H9 (cell line): ENCODE results near the gene PTTG2. TPM values are rescaled to one million over a fixed set of nuclear protein-coding genes. Genes with fewer than 3 reads are reported as not detected.
A peak's percentile ranks its signal among the peaks of the same experiment; 100 is the strongest.

ENCODE experiments used
- DNase-seq: peaks from one replicate; pipeline ENCODE4 v3.0.0-alpha.2; 2017
- H2AFZ ChIP-seq: one replicate; pipeline ENCODE4 v1.6.1; 2013; ENCODE audit warnings: mild to moderate bottlenecking, low read length, control low read depth, moderate library complexity
- H2AK5ac ChIP-seq: 2 replicates; pipeline ENCODE4 v1.6.1; 2013; ENCODE audit warnings: low read length, control low read depth, mixed read lengths; ENCODE audit not compliant: insufficient read length
- H2BK120ac ChIP-seq: one replicate; pipeline ENCODE4 v1.6.1; 2013; ENCODE audit warnings: low read depth, mild to moderate bottlenecking, low read length, control low read depth, inconsistent platforms; ENCODE audit not compliant: poor library complexity, severe bottlenecking
- H2BK12ac ChIP-seq: 2 replicates; pipeline ENCODE4 v1.6.1; 2013; ENCODE audit warnings: low read length, control low read depth, mixed read lengths, low read depth; ENCODE audit not compliant: insufficient read length
- H2BK15ac ChIP-seq: 2 replicates; pipeline ENCODE4 v1.6.1; 2013; ENCODE audit warnings: low read depth, low read length, control low read depth
- H2BK20ac ChIP-seq: one replicate; pipeline ENCODE4 v1.6.1; 2013; ENCODE audit warnings: low read depth, mild to moderate bottlenecking, low read length, control low read depth, inconsistent platforms; ENCODE audit not compliant: poor library complexity, severe bottlenecking
- H2BK5ac ChIP-seq: 2 replicates; pipeline ENCODE4 v1.6.1; 2013; ENCODE audit warnings: low read length, control low read depth, mixed read lengths; ENCODE audit not compliant: insufficient read length
- H3K14ac ChIP-seq: 2 replicates; pipeline ENCODE4 v1.6.1; 2013; ENCODE audit warnings: low read length, control low read depth; ENCODE audit not compliant: insufficient read depth
- H3K18ac ChIP-seq: 2 replicates; pipeline ENCODE4 v1.6.1; 2013; ENCODE audit warnings: low read depth, mild to moderate bottlenecking, mixed read lengths, low read length, control low read depth; ENCODE audit not compliant: insufficient read length
- H3K23ac ChIP-seq: 2 replicates; pipeline ENCODE4 v1.6.1; 2013; ENCODE audit warnings: low read length, control low read depth, mixed read lengths, low read depth; ENCODE audit not compliant: insufficient read length
- H3K23me2 ChIP-seq: 2 replicates; pipeline ENCODE4 v1.6.1; 2013; ENCODE audit warnings: low read depth, mild to moderate bottlenecking, mixed read lengths, low read length, control low read depth; ENCODE audit not compliant: insufficient read length, poor library complexity, severe bottlenecking
- H3K27ac ChIP-seq: 2 replicates; pipeline ENCODE4 v1.5.1; 2013; ENCODE audit warnings: low read length, control low read depth, mixed read lengths, low read depth; ENCODE audit not compliant: insufficient read length
- H3K27me3 ChIP-seq: 2 replicates; pipeline ENCODE4 v1.6.1; 2013; ENCODE audit warnings: low read length, control low read depth, inconsistent platforms; ENCODE audit not compliant: insufficient read depth
- H3K4ac ChIP-seq: 2 replicates; pipeline ENCODE4 v1.6.1; 2013; ENCODE audit warnings: low read depth, mild to moderate bottlenecking, control low read depth, inconsistent platforms, low read length, moderate library complexity
- H3K4me1 ChIP-seq: 2 replicates; pipeline ENCODE4 v1.6.1; 2013; ENCODE audit warnings: low read length, control low read depth, inconsistent platforms; ENCODE audit not compliant: insufficient read depth
- H3K4me2 ChIP-seq: 2 replicates; pipeline ENCODE4 v1.6.1; 2013; ENCODE audit warnings: low read length, control low read depth, mixed read lengths; ENCODE audit not compliant: insufficient read length, insufficient read depth
- H3K56ac ChIP-seq: 2 replicates; pipeline ENCODE4 v1.6.1; 2013; ENCODE audit warnings: low read depth, mild to moderate bottlenecking, mixed read lengths, low read length, control low read depth; ENCODE audit not compliant: insufficient read length
- H3K79me1 ChIP-seq: 2 replicates; pipeline ENCODE4 v1.6.1; 2013; ENCODE audit warnings: low read depth, mild to moderate bottlenecking, moderate library complexity, low read length, control low read depth, inconsistent platforms; ENCODE audit not compliant: insufficient read depth, poor library complexity, severe bottlenecking
- H3K79me2 ChIP-seq: 2 replicates; pipeline ENCODE4 v1.6.1; 2013; ENCODE audit warnings: low read length, control low read depth, inconsistent platforms; ENCODE audit not compliant: insufficient read depth
- H3K9ac ChIP-seq: 2 replicates; pipeline ENCODE4 v1.6.1; 2013; ENCODE audit warnings: low read length, control low read depth, mixed read lengths; ENCODE audit not compliant: insufficient read length; ENCODE audit errors: extremely low read depth
- H3K9me3 ChIP-seq: one replicate; pipeline ENCODE4 v1.6.1; 2013; ENCODE audit warnings: low read depth, low read length, inconsistent platforms; ENCODE audit not compliant: control insufficient read depth
- H3T11ph ChIP-seq: one replicate; pipeline ENCODE4 v1.6.1; 2013; ENCODE audit warnings: mild to moderate bottlenecking, low read length, control low read depth, inconsistent platforms
- H4K20me1 ChIP-seq: one replicate; pipeline ENCODE4 v1.6.1; 2013; ENCODE audit not compliant: control insufficient read depth, insufficient read length, insufficient read depth
- H4K5ac ChIP-seq: 2 replicates; pipeline ENCODE4 v1.6.1; 2013; ENCODE audit warnings: low read depth, mild to moderate bottlenecking, mixed read lengths, low read length, control low read depth; ENCODE audit not compliant: insufficient read length
- H4K8ac ChIP-seq: replicated peaks from 2 replicates; pipeline ENCODE4 v1.6.1; 2013; ENCODE audit warnings: low read length, control low read depth, mixed read lengths, low read depth; ENCODE audit not compliant: insufficient read length
- H4K91ac ChIP-seq: 2 replicates; pipeline ENCODE4 v1.6.1; 2013; ENCODE audit warnings: low read depth, mild to moderate bottlenecking, moderate library complexity, mixed read lengths, low read length, control low read depth; ENCODE audit not compliant: insufficient read length
- H3K27ac Mint-ChIP-seq, 3 experiments: 2 replicates in 2 of 3; 3 replicates in 1 of 3; pipeline ENCODE4 v1.8.0; 2020 to 2021; ENCODE audit warnings: mixed read lengths in 3 of 3, mild to moderate bottlenecking in 1 of 3, moderate library complexity in 1 of 3
- H3K27me3 Mint-ChIP-seq: 2 replicates; pipeline ENCODE4 v1.8.0; 2021; ENCODE audit warnings: low read depth, mild to moderate bottlenecking, moderate library complexity, mixed read lengths
- H3K36me3 Mint-ChIP-seq, 3 experiments: 2 replicates in 2 of 3; 3 replicates in 1 of 3; pipeline ENCODE4 v1.8.0; 2020 to 2021; ENCODE audit warnings: low read depth in 3 of 3, mixed read lengths in 3 of 3; ENCODE audit not compliant: insufficient read depth in 1 of 3
- H3K4me1 Mint-ChIP-seq, 2 experiments: 2 replicates each; pipeline ENCODE4 v1.8.0; 2020; ENCODE audit warnings: mixed read lengths in 2 of 2
- H3K4me3 Mint-ChIP-seq, 2 experiments: 2 replicates in 1 of 2; 3 replicates in 1 of 2; pipeline ENCODE4 v1.8.0; 2020 to 2021; ENCODE audit warnings: mild to moderate bottlenecking in 2 of 2, mixed read lengths in 2 of 2, moderate library complexity in 1 of 2
- H3K9me3 Mint-ChIP-seq, 2 experiments: 2 replicates in 1 of 2; 3 replicates in 1 of 2; pipeline ENCODE4 v1.8.0; 2020; ENCODE audit warnings: mild to moderate bottlenecking in 2 of 2, mixed read lengths in 2 of 2, moderate library complexity in 1 of 2
- CTCF ChIP-seq: fragments of 200-600 bp; sonication (generic); conservative IDR thresholded peaks from 3 replicates; pipeline ENCODE4 v1.8.0; 2021; ENCODE audit warnings: antibody characterized with exemption, mild to moderate bottlenecking
- whole genome bisulfite sequencing: extraction: QIAGEN DNeasy Blood & Tissue Kit; methylation state at CpG from one replicate; pipeline ENCODE4 v1.1.7; 2013; ENCODE audit warnings: missing lambda C conversion rate, low lambda C conversion rate, mixed read lengths; ENCODE audit not compliant: insufficient read length; ENCODE audit errors: extremely low coverage; 5-methylcytosine and 5-hydroxymethylcytosine counted together
- total RNA-seq: library from RNA; stranded (reverse); gene quantifications from 2 replicates; pipeline ENCODE4 v1.2.1, GENCODE V29; 2021

The PTTG2 gene
- total RNA-seq, 1 experiment from 2014 or later: not detected

- Histone ChIP-seq H3K27me3 (no peaks in the 10 kb centered on the region), H3K56ac (no peak overlapping the region), H3K9me3 (no peaks in the 10 kb centered on the region), H2BK120ac (no peak overlapping the region), H2BK20ac (no peak overlapping the region), H3K23ac (no peak overlapping the region), H4K91ac (no peak overlapping the region), H3K23me2 (no peaks in the 10 kb centered on the region), H4K20me1 (no peaks in the 10 kb centered on the region), H4K8ac (no peak overlapping the region), H2AFZ (no peak overlapping the region), H3K4me1 (peaks cover 2% of the 10 kb centered on the region; the same call in 1 of the 2 replicates), H3T11ph (no peak overlapping the region), H3K4ac (no peak overlapping the region), H3K9ac (no peak overlapping the region), H2BK5ac (no peak overlapping the region), H3K27ac (no peak overlapping the region), H3K79me2 (peaks cover 4% of the 10 kb centered on the region; the same call in 1 of the 2 replicates), H2AK5ac (no peak overlapping the region), H3K79me1 (no peaks in the 10 kb centered on the region), H2BK15ac (no peak overlapping the region), H4K5ac (no peak overlapping the region), H3K14ac (no peak overlapping the region), H2BK12ac (no peak overlapping the region), H3K4me2 (no peak overlapping the region), H3K18ac (no peak overlapping the region)
- Mint-ChIP-seq H3K27ac (peak overlapping the region in 1 of 3 experiments; percentile 57; a peak in 2 of 7 replicates), H3K36me3 (peaks cover 0 to 8% (median 3%) of the 10 kb centered on the region in 3 experiments; a peak in 3 of 7 replicates), H3K9me3 (no peaks in the 10 kb centered on the region), H3K4me1 (peaks cover 21 to 28% of the 10 kb centered on the region in 2 experiments), H3K4me3 (no peak overlapping the region), H3K27me3 (no peaks in the 10 kb centered on the region)
- TF ChIP-seq CTCF: no peak
- no peak for DNase-seq
- no CpG with 5 or more reads among the region's 3 CpGs for WGBS
Observed at GRCh38 chr4:38009949-38010348, 49.8 kb downstream of the PTTG2 start.

Other genes with a start within 250 kb of the PTTG2 start
- 26.6 and 30.4 TPM in 2 replicates for gene PGM2, start 133.7 kb upstream of the PTTG2 start, total RNA-seq
- 101 and 109 TPM in 2 replicates for gene TBC1D1, start 69.3 kb upstream of the PTTG2 start, total RNA-seq